Right forelimb (tissue), 1 donor: ENCODE results near the gene PSORS1C2.
"Not testable (repeated sequence)": the region's sequence is repeated elsewhere in the genome, so short reads cannot be mapped to it uniquely, and the experiment has no call there.

Experiments
- DNase-seq: peaks from one replicate; pipeline ENCODE4 v3.0.0-alpha.2; 2018

Gene PSORS1C2

DNA sequence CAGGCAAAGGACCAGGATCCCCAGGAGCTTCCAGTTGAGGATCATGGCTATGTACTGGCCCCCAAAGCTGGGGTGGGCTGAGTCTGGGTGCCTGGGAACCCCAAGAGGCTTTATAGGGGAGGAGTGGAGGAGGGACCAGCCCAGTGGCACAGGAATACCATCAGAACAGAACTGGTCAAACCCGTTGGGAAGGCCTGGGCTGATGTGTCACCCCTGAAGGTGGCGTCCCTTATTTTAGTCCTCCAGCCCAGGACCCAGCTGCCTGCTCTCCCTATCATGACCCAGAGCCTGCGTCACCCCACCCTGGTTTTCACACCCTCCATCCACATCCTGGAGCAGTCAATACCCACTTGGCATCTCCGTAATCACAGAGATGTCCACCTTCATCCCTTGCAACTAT is at the start of gene PSORS1C2:
TSS of gene PSORS1C2 (minus strand) at position 85 of the 400 bp plus-strand sequence. CDS start at position 45, 40 bp downstream.
- DNase-seq = no peak

DNA sequence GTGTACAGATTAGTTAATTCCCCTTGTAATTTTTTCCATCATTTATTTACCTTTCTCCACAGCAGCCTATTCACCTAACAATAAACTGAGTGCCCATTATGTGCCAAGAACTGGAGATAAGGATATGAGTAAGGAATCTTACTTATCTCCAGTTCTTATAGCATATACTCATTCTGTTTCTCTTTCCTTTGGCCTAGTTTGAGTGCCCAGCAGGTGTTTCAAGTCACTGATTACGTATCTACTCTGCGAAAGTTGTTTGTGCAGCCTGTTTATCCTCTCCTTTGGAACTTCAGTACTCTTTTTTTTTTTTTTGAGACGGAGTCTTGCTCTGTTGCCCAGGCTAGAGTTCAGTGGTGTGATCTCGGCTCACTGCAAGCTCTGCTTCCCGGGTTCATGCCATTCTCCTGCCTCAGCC is 48.9 kb upstream of the PSORS1C2 start:
- no peak for DNase-seq

- DNase-seq = no peak
Measured at GRCh38 chr6:31186052-31186734, 47.3 kb upstream of the PSORS1C2 start.

GRCh38 chr6:31185695-31186051 is 46.8 kb upstream of the PSORS1C2 start:
- not testable (repeated sequence) for DNase-seq

DNA sequence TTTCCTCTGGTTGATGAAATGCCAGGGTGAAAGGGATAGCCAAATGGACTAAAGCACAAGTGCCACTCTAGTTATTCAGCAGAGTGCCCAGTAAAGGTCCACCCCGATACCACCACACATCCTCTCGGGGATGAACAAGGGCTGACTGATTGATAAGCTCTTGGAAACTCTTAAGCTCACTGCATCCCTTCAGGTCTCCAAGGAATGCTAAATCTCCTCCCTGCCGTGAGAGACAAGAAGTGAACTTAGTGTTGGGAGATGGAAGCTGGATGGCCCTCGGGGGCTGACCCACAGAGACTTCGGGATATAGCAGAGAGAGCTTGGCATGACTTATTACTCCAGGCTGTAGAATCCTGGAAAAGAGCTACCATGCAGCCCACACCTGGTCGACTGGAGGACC is 45.0 kb upstream of the PSORS1C2 start:
- not testable (repeated sequence) for DNase-seq

DNA sequence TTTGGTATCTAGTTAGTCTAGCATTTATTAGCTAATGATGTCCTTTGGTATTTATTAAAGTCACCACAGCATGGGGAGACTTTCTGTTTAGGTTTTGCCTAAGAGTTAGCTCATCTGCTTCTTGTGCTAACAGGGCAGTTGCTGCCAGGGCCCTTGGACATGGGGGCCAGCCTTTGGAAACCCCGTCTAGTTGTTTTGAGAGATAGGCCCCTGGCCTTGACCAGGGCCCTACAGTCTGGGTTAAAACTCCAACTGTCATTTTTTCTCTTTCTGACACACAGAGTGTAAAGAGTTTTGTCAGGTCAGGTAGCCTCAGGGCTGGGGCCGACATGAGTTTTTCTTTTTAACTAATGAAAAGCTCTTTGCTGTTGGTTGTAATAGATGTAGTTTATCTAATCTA is 44.4 kb upstream of the PSORS1C2 start:
- not testable (repeated sequence) for DNase-seq

GRCh38 chr6:31180500-31180899 is 41.6 kb upstream of the PSORS1C2 start:
- DNase-seq = no peak

GRCh38 chr6:31179896-31180295 is 41.0 kb upstream of the PSORS1C2 start:
- no peak for DNase-seq

- no peak for DNase-seq
Measured at GRCh38 chr6:31179042-31179386, 40.1 kb upstream of the PSORS1C2 start.

DNA sequence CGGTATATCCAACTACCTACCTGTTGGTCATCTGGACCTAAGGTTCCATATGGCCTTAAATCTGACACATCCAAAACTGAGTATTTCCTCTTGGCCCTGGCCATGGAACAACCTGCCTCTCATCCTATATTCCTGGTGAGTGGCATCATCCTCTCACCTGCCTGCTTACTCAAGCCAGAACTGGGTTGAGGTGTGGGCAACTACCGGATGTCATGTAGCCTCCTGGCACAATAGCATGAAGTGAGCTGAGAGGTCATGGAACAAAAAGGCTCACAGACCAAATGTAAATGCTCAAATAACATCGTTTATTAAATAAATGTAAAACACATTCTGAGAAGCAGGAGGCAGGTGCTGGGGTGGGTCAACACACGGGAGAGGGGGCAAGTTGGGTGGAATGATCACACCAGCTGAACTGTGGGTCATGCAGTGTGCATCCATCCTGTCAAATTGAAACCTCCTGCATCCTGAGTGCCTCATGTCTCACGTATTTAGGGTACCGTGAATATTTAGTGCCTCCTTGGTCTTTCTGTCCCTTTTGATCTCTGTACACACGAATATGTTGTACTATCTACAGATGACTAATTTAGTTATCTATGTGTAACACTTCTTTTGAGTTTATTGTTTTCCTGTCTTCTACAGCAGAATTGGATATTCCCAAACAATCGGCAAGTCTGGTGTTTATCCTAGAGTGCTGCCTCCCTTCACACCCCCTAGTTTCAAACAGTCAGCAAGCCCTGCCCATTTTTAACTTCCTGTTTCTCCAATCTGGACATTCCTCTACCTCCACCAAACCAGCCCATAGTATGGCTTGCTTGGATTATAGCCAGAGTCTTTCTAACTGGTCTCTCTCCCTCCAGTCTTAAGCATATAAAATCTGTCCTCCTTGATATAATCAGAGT is 39.5 kb upstream of the PSORS1C2 start:
- DNase-seq = no peak

DNA sequence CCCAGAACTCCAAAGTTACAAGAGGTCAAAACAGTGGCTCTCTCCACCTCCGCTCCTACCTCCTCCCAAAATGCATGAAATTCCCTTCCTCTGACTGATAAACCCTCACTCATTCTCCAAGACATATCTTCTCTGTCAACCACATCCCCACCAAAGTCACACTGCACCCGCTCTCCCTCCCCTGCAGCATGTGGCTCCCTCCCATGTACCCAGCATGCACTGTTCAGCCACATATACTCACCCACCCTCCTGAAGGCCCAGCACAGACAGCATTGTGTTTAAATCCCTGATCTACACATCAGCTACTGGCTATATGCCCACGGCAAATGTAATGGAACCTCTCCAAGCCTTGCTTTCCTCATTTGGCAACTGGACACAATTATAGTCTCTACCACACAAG is 37.1 kb upstream of the PSORS1C2 start:
- DNase-seq = no peak

- DNase-seq = no peak
Measured at GRCh38 chr6:31174378-31174777, 35.5 kb upstream of the PSORS1C2 start.

- no peak for DNase-seq
Measured at GRCh38 chr6:31173406-31173805, 34.5 kb upstream of the PSORS1C2 start.

GRCh38 chr6:31172973-31173384 is 34.1 kb upstream of the PSORS1C2 start:
- DNase-seq = no peak

GRCh38 chr6:31171931-31172905 is 33.4 kb upstream of the PSORS1C2 start:
- DNase-seq = no peak

DNA sequence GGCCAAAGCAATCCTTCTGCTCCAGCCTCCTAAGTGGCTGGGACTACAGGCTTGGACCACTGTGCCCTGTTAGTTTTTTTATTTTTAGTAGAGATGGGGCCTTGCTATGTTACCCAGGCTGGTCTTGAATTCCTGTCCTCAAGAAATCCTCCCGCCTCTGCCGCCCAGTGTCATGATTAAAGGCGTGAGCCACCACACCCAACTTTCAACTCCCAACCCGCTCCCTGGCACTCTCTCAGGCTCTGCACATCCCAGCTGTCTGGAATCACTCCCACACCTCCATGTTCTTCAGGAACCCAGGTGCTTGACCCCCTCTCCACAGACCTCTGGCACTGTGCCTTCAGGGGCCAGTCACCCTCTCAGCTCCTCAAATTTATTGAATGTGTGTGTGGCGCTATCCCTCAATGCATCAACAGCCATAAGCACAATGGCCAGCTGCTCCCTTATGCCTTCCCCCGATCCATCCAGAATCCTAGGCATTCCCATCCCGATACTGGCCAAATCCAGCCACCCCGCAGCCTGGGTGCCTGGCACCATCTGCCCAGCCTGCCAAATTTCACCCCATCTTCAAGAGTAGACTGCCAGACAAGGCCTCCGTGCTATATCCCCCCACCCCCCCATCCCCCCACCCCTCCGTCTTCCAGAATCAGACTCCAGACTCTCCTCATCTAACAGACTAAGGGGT is 32.3 kb upstream of the PSORS1C2 start:
- DNase-seq = no peak

DNA sequence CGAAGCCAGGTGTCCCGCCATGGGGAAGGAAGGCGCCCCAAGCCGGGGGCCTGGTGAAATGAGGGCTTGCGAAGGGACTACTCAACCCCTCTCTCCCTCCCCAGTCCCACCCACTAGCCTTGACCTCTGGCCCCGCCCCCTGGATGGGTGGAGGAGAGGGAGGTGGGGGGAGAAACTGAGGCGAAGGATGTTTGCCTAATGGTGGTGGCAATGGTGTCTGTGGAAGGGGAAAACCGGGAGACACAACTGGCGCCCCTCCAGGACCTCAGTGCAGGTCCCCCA is 31.7 kb upstream of the PSORS1C2 start, which contains the start of gene POU5F1:
TSS of gene POU5F1 (minus strand) at position 83 of the 282 bp plus-strand sequence. CDS start at position 21, 62 bp downstream.
- no peak for DNase-seq

- DNase-seq = not testable (repeated sequence)
Measured at GRCh38 chr6:31169858-31170599, 31.2 kb upstream of the PSORS1C2 start.

GRCh38 chr6:31169123-31169857 is 30.4 kb upstream of the PSORS1C2 start:
- no peak for DNase-seq

GRCh38 chr6:31168606-31169005 is 29.7 kb upstream of the PSORS1C2 start:
- no peak for DNase-seq

- no peak for DNase-seq
Measured at GRCh38 chr6:31165986-31166385, 27.1 kb upstream of the PSORS1C2 start.
